Heart left ventricle (tissue), 16 donors: Measurements from ENCODE around the gene SOBP. TPM values are rescaled to one million over a fixed set of nuclear protein-coding genes. Genes with fewer than 3 reads are reported as not detected.

Experiments
- ATAC-seq, 4 donors: fragments of 200-7000 bp; cut with Tn5 transposase; one replicate each; pipeline ENCODE4 v1.9.1; 2020 to 2022; ENCODE audit warnings: moderate library complexity in 4 of 4, mild to moderate bottlenecking in 3 of 4, moderate number of reproducible peaks in 1 of 4
- DNase-seq, 5 donors: peaks; one replicate each; pipeline ENCODE4 v3.0.0-alpha.2; 2020
- H3K27ac ChIP-seq, 12 donors: fragments of 200-600 bp; sonication (generic) in 4 of 12; one replicate each; pipeline versions ENCODE4 v1.5.0 to v1.8.0; 2016 to 2022; ENCODE audit warnings: mild to moderate bottlenecking in 2 of 12
- H3K27me3 ChIP-seq, 9 donors: fragments of 200-600 bp; sonication (generic) in 2 of 9; one replicate each; pipeline versions ENCODE4 v1.5.1 to v1.8.0; 2016 to 2022; ENCODE audit warnings: mild to moderate bottlenecking in 3 of 9
- H3K36me3 ChIP-seq, 9 donors: fragments of 200-600 bp; sonication (generic) in 2 of 9; one replicate each; pipeline versions ENCODE4 v1.5.0 to v1.8.0; 2018 to 2022; ENCODE audit warnings: mild to moderate bottlenecking in 2 of 9
- H3K4me1 ChIP-seq, 12 donors: fragments of 200-600 bp; sonication (generic) in 4 of 12; one replicate each; pipeline versions ENCODE4 v1.5.0 to v1.8.0; 2016 to 2022; ENCODE audit warnings: mild to moderate bottlenecking in 3 of 12
- H3K4me3 ChIP-seq, 12 donors: fragments of 200-600 bp; sonication (generic) in 4 of 12; one replicate each; pipeline versions ENCODE4 v1.5.0 to v1.8.0; 2017 to 2022; ENCODE audit warnings: mild to moderate bottlenecking in 9 of 12, moderate library complexity in 4 of 12
- H3K9me3 ChIP-seq, 12 donors: fragments of 200-600 bp; sonication (generic) in 4 of 12; one replicate each; pipeline versions ENCODE4 v1.5.0 to v1.8.0; 2016 to 2022; ENCODE audit warnings: mild to moderate bottlenecking in 1 of 12
- POLR2A ChIP-seq, 2 donors: fragments of 450-650 bp; IDR thresholded peaks; one replicate each; pipeline ENCODE4 v1.6.1; 2017; ENCODE audit warnings: antibody characterized with exemption in 2 of 2, mild to moderate bottlenecking in 2 of 2, moderate library complexity in 2 of 2
- WGBS, 4 donors: extraction: QIAGEN DNeasy Blood & Tissue Kit in 2 of 4; methylation state at CpG; one replicate each; pipeline versions ENCODE4 v1.1.5 to v1.1.7; 2013 to 2018; 5-methylcytosine and 5-hydroxymethylcytosine counted together
- intact Hi-C, 10 donors: fragments of 100-400 bp; cut with DNase I; formaldehyde crosslinking; loops; one replicate each; pipeline versions ENCODE4 v1.11.1 to v1.14.2; 2022
- polyA plus RNA-seq, 2 donors: library from polyadenylated mRNA; stranded (reverse); fragments of 200-250 nt; gene quantifications; one replicate each; pipeline ENCODE4 v1.2.3, GENCODE V29; 2013
- total RNA-seq, 9 donors: library from RNA; depleted of rRNA in 2 of 9; stranded (reverse); fragments of >200 nt in 2 of 9; fragmentation: NEBNext Ultra II Directional in 3 of 9; extraction: Animal tissue kit (Norgen Biotek cat#: 25700) in 3 of 9; gene quantifications; one replicate each; pipeline versions ENCODE4 v1.1.0 to v1.2.4, GENCODE V29; 2016 to 2023
- TF ChIP-seq, protein P1 (sequence below), 12 donors: fragments of 200-600 bp; sonication (generic) in 4 of 12; IDR thresholded peaks; one replicate each; pipeline versions ENCODE4 v1.5.0 to v1.8.0; 2018 to 2022; ENCODE audit warnings: antibody characterized with exemption in 12 of 12, mild to moderate bottlenecking in 5 of 12
- donor health status: ischemic (EF 13 %, LVEDD 7.1; RV severe dilation, severe dysfunction).
- donor health status: healthy with polysubstance abuse.
- donor health status: DM: no; HTN: yes; CAD: no.
- donor health status: DM: no; HTN: no; CAD: no.
- donor health status: ischemic (EF 25% LVEDD 6.9; RV normal size, moderate dysfunction).
- donor health status: ischemic (EF 25% LVEDD 5.7; RV mildly dilated, moderate dysfunction).
- donor health status: healthy.
- donor health status: DM: yes; HTN: yes; CAD: no.
- donor health status: ischemic (EF 35%, LVEDD 5.7; RV mildly dilated, moderate dysfunction).
- donor health status: nonischemic (EF 11% LVEDD 7.7; RV severe dilation, severe dysfunction).
- donor health status: DM: yes; HTN: yes; CAD: no.
- donor health status: PGD.
- donor health status: ischemic (EF 29% LVEDD 5.4; RV normal size, mild dysfunction).
- donor health status: nonischemic (EF 23%, LVEDD 6.1; RV moderate dilation, normal function).

SOBP gene
- total and polyA plus RNA-seq, 11 donors = 10.6 to 24.9 (median 16.4) TPM

DNA sequence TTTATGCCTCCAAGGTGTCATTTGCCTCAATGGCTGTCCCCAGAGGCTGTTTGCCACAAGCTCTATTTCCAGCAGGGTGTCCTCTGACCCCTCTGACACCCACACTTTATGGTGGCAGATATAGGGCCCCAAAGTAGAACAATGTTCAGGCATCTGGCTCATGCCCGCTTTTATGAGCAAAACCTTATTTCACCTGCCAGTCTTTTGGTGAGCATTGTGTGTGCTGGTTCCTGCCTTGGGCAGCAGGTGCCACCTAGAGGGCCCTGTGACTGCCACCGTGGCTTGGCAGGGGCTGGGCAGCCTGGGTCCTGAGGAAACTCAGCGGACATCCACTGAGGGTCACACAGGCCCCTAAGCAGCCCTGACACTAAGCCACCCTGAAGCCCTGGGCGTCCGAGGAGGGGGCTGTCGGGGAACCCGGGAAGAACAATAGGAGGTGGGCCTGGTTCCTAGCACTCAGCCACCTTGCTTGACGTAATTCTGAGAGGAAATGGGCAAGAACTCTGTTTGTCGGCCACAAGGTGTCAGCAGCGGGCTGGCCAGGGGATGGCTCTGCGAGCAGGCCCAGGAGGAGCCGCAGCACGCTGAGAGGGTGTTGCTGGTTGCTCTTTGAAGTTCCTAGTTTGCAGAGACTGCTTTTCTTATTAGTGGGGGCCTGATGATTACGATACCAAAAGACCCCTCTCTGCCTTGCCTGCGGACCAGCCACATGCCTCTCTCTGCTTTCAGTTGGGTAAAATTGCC, 185.2 kb downstream of the SOBP start:
- TF ChIP-seq POLR2A (IDR thresholded peaks at IDR 0.05) = no peak
- TF ChIP-seq, protein P1, sequence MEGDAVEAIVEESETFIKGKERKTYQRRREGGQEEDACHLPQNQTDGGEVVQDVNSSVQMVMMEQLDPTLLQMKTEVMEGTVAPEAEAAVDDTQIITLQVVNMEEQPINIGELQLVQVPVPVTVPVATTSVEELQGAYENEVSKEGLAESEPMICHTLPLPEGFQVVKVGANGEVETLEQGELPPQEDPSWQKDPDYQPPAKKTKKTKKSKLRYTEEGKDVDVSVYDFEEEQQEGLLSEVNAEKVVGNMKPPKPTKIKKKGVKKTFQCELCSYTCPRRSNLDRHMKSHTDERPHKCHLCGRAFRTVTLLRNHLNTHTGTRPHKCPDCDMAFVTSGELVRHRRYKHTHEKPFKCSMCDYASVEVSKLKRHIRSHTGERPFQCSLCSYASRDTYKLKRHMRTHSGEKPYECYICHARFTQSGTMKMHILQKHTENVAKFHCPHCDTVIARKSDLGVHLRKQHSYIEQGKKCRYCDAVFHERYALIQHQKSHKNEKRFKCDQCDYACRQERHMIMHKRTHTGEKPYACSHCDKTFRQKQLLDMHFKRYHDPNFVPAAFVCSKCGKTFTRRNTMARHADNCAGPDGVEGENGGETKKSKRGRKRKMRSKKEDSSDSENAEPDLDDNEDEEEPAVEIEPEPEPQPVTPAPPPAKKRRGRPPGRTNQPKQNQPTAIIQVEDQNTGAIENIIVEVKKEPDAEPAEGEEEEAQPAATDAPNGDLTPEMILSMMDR (IDR thresholded peaks at IDR 0.05) = peak; percentile 83 to 95 (median 92)
- no peaks in the 10 kb centered on the region for H3K36me3 ChIP-seq
- peak; percentile 85 to 92 (median 87) for DNase-seq
- H3K9me3 ChIP-seq = no peaks in the 10 kb centered on the region
- H3K4me1 ChIP-seq = peaks cover 0 to 32% (median 16%) of the 10 kb centered on the region in 12 donors
- ATAC-seq = peak; percentile 88 to 95 (median 94)
- intact Hi-C loops = loop anchor here in 9 of 10 donors (1.0 to 10.0 kb wide), 7 partner anchors 29 to 360 kb away; partner anchors contain the start of gene SOBP (in 3 of the 9)
- H3K4me3 ChIP-seq = peak overlapping the region in 9 of 12 donors; percentile 7 to 46 (median 26)
- WGBS, 4 donors = 6 to 9% (median 7%) methylated on average over 7 to 15 of the region's 15 CpGs
- H3K27me3 ChIP-seq = no peaks in the 10 kb centered on the region
- peak overlapping the region in 3 of 12 donors; percentile 16 to 57 (median 55) for H3K27ac ChIP-seq

DNA sequence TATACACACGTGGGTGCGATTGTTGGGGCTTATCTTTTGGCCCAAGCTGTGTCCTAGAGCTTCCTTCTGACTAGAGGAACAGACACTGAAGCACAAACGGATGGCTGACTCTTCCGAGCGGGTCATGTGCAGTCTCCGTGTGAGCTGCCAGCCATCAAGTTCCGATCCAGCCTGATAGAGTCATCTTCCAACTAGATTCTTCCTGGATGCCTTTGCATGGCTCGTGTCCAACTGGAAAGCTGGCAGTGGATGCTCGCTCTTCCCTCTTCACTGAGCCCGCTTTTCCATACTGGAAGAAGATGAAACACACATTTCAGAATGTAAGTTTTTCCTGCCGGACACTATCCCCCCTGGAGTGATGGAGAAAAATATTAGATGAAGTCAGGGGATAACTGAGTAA, 186.1 kb downstream of the SOBP start:
- Histone ChIP-seq H3K27me3 (no peaks in the 10 kb centered on the region), H3K4me3 (no peak overlapping the region), H3K27ac (no peak overlapping the region), H3K9me3 (no peaks in the 10 kb centered on the region), H3K36me3 (no peaks in the 10 kb centered on the region), H3K4me1 (peaks cover 0 to 23% (median 10%) of the 10 kb centered on the region in 12 donors)
- 61 to 70% (median 66%) methylated on average over 11 of the region's 11 CpGs for WGBS, 4 donors
- TF ChIP-seq, protein P1 (IDR thresholded peaks at IDR 0.05) = no peak
- no peak for TF ChIP-seq POLR2A (IDR thresholded peaks at IDR 0.05)
- DNase-seq (no peak), ATAC-seq (no peak)
- intact Hi-C loops = loop anchor here in 7 of 10 donors (1.0 to 10.0 kb wide), 5 partner anchors 171 to 361 kb away; partner anchors contain the start of gene SOBP (in 1 of the 7)

GRCh38 chr6:107677399-107677798, 187.5 kb downstream of the SOBP start:
- no peak for DNase-seq
- TF ChIP-seq, protein P1 (IDR thresholded peaks at IDR 0.05) = no peak
- TF ChIP-seq POLR2A (IDR thresholded peaks at IDR 0.05) = no peak
- H3K27me3 ChIP-seq = no peaks in the 10 kb centered on the region
- WGBS, 4 donors = 93 to 100% (median 99%) methylated on average over 1 of the region's 1 CpG
- H3K27ac ChIP-seq = no peak overlapping the region
- peaks cover 0 to 10% (median 5%) of the 10 kb centered on the region in 12 donors for H3K4me1 ChIP-seq
- H3K36me3 ChIP-seq = no peaks in the 10 kb centered on the region
- H3K9me3 ChIP-seq = no peaks in the 10 kb centered on the region
- no peak overlapping the region for H3K4me3 ChIP-seq
- ATAC-seq = no peak
- intact Hi-C loops = loop anchor here in 7 of 10 donors (2.0 to 10.0 kb wide), 4 partner anchors 170 to 363 kb away; partner anchors contain the start of gene SOBP (in 1 of the 7)

GRCh38 chr6:107679457-107679856, 189.5 kb downstream of the SOBP start:
- H3K27me3 ChIP-seq = no peaks in the 10 kb centered on the region
- no peak for TF ChIP-seq POLR2A (IDR thresholded peaks at IDR 0.05)
- TF ChIP-seq, protein P1 (IDR thresholded peaks at IDR 0.05) = no peak
- peaks cover 0 to 10% (median 5%) of the 10 kb centered on the region in 12 donors for H3K4me1 ChIP-seq
- intact Hi-C loops = loop anchor here in 7 of 10 donors (2.0 to 10.0 kb wide), 4 partner anchors 168 to 365 kb away; partner anchors contain the start of genes PDSS2 (in 1 of the 7) and SOBP (in 1 of the 7)
- 59 to 80% (median 71%) methylated on average over 4 of the region's 4 CpGs for WGBS, 4 donors
- H3K9me3 ChIP-seq = peaks cover 0 to 18% (median 0%) of the 10 kb centered on the region in 12 donors
- DNase-seq = peak in 3 of 5 donors; percentile 48 to 69 (median 58)
- no peak overlapping the region for H3K27ac ChIP-seq
- peak in 3 of 4 donors; percentile 36 to 82 (median 49) for ATAC-seq
- no peaks in the 10 kb centered on the region for H3K36me3 ChIP-seq
- no peak overlapping the region for H3K4me3 ChIP-seq
